Measurements from ENCODE around the gene SLC39A12. TPM values are rescaled to one million over a fixed set of nuclear protein-coding genes. Genes with fewer than 3 reads are reported as not detected.

SLC39A12 gene
- total and polyA plus RNA-seq, 2 of the 4 experiments (the other 2 are of a cell fraction) = not detected

DNA sequence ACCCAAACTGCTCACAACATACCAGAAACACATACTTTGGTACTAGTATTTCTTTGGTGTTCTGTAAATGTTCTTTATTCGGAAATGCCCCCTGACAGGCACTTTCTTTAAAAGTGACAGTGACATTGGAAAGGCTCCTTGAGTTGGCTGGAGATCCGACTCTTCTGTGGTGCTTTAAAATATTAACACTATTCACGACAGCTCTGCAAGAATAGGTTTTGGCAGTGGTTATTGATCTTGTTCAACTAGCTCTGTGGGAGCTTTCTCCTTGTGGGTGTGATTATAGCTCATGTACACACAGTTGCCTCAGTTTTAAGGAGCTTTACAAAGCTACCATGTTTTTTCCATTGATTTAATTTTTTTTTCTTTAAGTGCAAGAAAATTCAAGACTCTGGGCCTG is 30.3 kb upstream of the SLC39A12 start:
- in situ Hi-C loops (cut with MboI; ENCODE audit: low sequenced_read_pairs) (no loop called here), intact Hi-C loops (cut with micrococcal nuclease) (no loop called here), dilution Hi-C loops (cut with HindIII; ENCODE audit: low sequenced_read_pairs, unreplicated experiment) (no loop called here)
- Histone ChIP-seq H3K79me1 (ENCODE audit: low read depth in 1 of 2, low read length in 2 of 2) (no peaks in the 10 kb centered on the region), H2BK120ac (ENCODE audit: low read depth, low read length) (no peak overlapping the region), H3K9ac (ENCODE audit: low read depth, low read length) (no peak overlapping the region), H3K27ac (ENCODE audit: insufficient read depth, low read length) (no peak overlapping the region), H3K14ac (replicated peaks; ENCODE audit: low read depth, low read length) (no peak overlapping the region), H3K9me3 (ENCODE audit: control insufficient read depth, insufficient read depth, low read length) (no peaks in the 10 kb centered on the region; the same call in 1 of the 2 replicates), H4K91ac (ENCODE audit: insufficient read depth, low read depth, low read length) (no peak overlapping the region), H3K4me2 (ENCODE audit: low read depth, low read length) (no peak overlapping the region), H3K23ac (ENCODE audit: low read depth, low read length) (no peak overlapping the region), H4K8ac (ENCODE audit: low read depth in 2 of 2, low read length in 2 of 2) (no peak overlapping the region), H3K18ac (ENCODE audit: low read depth, low read length) (no peak overlapping the region), H3K4me1 (ENCODE audit: control insufficient read depth, insufficient read depth, low read length) (peaks cover 4% of the 10 kb centered on the region), H4K20me1 (ENCODE audit: insufficient read depth, low read length) (no peaks in the 10 kb centered on the region), H3K27me3 (ENCODE audit: control insufficient read depth, insufficient read depth, low read length) (no peaks in the 10 kb centered on the region), H3K4ac (ENCODE audit: low read depth, low read length) (no peak overlapping the region), H2BK15ac (ENCODE audit: low read depth, low read length) (no peak overlapping the region), H3K9me1 (ENCODE audit: insufficient read depth, low read length) (no peaks in the 10 kb centered on the region; the same call in 1 of the 2 replicates), H2BK5ac (ENCODE audit: low read depth, low read length, poor library complexity, severe bottlenecking) (no peak overlapping the region), H4K5ac (ENCODE audit: low read depth, low read length) (no peak overlapping the region), H3K36me3 (ENCODE audit: control insufficient read depth, insufficient read depth, low read length) (no peaks in the 10 kb centered on the region), H3K4me3 (ENCODE audit: insufficient read depth, low read depth, low read length) (no peak overlapping the region), H2AFZ (replicated peaks; ENCODE audit: low read length, poor library complexity) (no peak overlapping the region), H2AK5ac (ENCODE audit: low read depth, low read length) (no peak overlapping the region), H3K56ac (ENCODE audit: extremely low read depth, insufficient read depth, low read length) (no peak overlapping the region), H2BK20ac (ENCODE audit: low read depth, low read length) (no peak overlapping the region), H2AK9ac (replicated peaks; ENCODE audit: low read depth, low read length, poor library complexity) (no peak overlapping the region)
- ATAC-seq (ENCODE audit: low read depth) (no peak), DNase-seq (no peak)
- no TSS peak for BruUV-seq (replicated peaks)
- POLR2A ChIA-PET (ENCODE audit: unreplicated experiment) = no interaction called here
- no peak for TF ChIP-seq CEBPB (IDR thresholded peaks at IDR 0.05; ENCODE audit: low read depth, low read length)
- TF ChIP-seq NFE2L2 (IDR thresholded peaks at IDR 0.05; ENCODE audit: low read depth, low read length) = no peak
- TF ChIP-seq CHD1 (IDR thresholded peaks at IDR 0.05; ENCODE audit: low read depth, low read length) = no peak
- no peak for TF ChIP-seq FOS (IDR thresholded peaks at IDR 0.05; ENCODE audit: low read depth, low read length)
- no peak for TF ChIP-seq MAZ (IDR thresholded peaks at IDR 0.05; ENCODE audit: borderline replicate concordance, low read depth, low read length)
- no peak for TF ChIP-seq RAD21 (IDR thresholded peaks at IDR 0.05; ENCODE audit: low read length)
- TF ChIP-seq, protein P1, sequence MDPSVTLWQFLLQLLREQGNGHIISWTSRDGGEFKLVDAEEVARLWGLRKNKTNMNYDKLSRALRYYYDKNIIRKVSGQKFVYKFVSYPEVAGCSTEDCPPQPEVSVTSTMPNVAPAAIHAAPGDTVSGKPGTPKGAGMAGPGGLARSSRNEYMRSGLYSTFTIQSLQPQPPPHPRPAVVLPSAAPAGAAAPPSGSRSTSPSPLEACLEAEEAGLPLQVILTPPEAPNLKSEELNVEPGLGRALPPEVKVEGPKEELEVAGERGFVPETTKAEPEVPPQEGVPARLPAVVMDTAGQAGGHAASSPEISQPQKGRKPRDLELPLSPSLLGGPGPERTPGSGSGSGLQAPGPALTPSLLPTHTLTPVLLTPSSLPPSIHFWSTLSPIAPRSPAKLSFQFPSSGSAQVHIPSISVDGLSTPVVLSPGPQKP (IDR thresholded peaks at IDR 0.05; ENCODE audit: borderline replicate concordance, low read depth, low read length) = no peak
- TF ChIP-seq RFX5 (IDR thresholded peaks at IDR 0.05; ENCODE audit: low read depth, low read length) = no peak
- no peak for TF ChIP-seq BHLHE40 (IDR thresholded peaks at IDR 0.05; ENCODE audit: low read depth, low read length)
- TF ChIP-seq USF2 (IDR thresholded peaks at IDR 0.05; ENCODE audit: low read depth, low read length) = no peak
- no CpG with 5 or more reads among the region's 3 CpGs for WGBS, 2 experiments (ENCODE audit: extremely low coverage in 2 of 2, insufficient read length in 1 of 2)
- CTCF ChIA-PET = no interaction called here
